NCI-H2081 (cell line): Measurements from ENCODE around the gene C17orf78.
"Not testable (repeated sequence)": the region's sequence is repeated elsewhere in the genome, so short reads cannot be mapped to it uniquely, and the experiment has no call there.

ENCODE experiments used
- DNase-seq, 2 experiments: peaks; one replicate each; lab custom pipeline; 2025; lab: John Stamatoyannopoulos, UW

The C17orf78 gene

GRCh38 chr17:37438141-37438540 lies 62.4 kb downstream of the C17orf78 start:
- no peak for DNase-seq

GRCh38 chr17:37440424-37440823 lies 64.6 kb downstream of the C17orf78 start:
- DNase-seq, result no peak

- DNase-seq, result not testable (repeated sequence)
Measured at GRCh38 chr17:37441369-37442014, 65.7 kb downstream of the C17orf78 start.
